ENCODE measurements around the gene SEMA5A. TPM values are rescaled to one million over a fixed set of nuclear protein-coding genes. Genes with fewer than 3 reads are reported as not detected.
"Not testable (repeated sequence)": the region's sequence is repeated elsewhere in the genome, so short reads cannot be mapped to it uniquely, and the experiment has no call there.

SEMA5A gene
- total and polyA plus RNA-seq, 4 experiments from 2014 or later: 1.1 to 4.5 (median 2.4) TPM

GRCh38 chr5:9408964-9409363 lies 136.9 kb downstream of the SEMA5A start:
- ChIA-PET CTCF (ENCODE audit: partially characterized antibody) (no interaction called here), POLR2A (ENCODE audit: partially characterized antibody) (no interaction called here)
- Mint-ChIP-seq H3K27ac (no peak overlapping the region), H3K36me3 (no peaks in the 10 kb centered on the region), H3K4me3 (no peak overlapping the region), H3K4me1 (no peaks in the 10 kb centered on the region), H3K27me3 (no peaks in the 10 kb centered on the region), H3K9me3 (peaks cover 0 to 9% (median 3%) of the 10 kb centered on the region in 8 donors)
- no peaks in the 10 kb centered on the region for H3K27me3 ChIP-seq (ENCODE audit: insufficient read depth, low read length)
- no peak for DNase-seq
- H3K36me3 ChIP-seq (ENCODE audit: insufficient read depth, low read length): no peaks in the 10 kb centered on the region
- no peak overlapping the region for H3K27ac ChIP-seq (ENCODE audit: low read depth, low read length)
- H3K9me3 ChIP-seq (ENCODE audit: control insufficient read depth in 1 of 2, low read length in 2 of 2): no peaks in the 10 kb centered on the region
- H3K4me1 ChIP-seq (ENCODE audit: insufficient read depth, low read length): no peaks in the 10 kb centered on the region
- intact Hi-C loops (cut with micrococcal nuclease): no loop called here
- H3K4me3 ChIP-seq (ENCODE audit: low read length in 2 of 2): no peak overlapping the region

DNA sequence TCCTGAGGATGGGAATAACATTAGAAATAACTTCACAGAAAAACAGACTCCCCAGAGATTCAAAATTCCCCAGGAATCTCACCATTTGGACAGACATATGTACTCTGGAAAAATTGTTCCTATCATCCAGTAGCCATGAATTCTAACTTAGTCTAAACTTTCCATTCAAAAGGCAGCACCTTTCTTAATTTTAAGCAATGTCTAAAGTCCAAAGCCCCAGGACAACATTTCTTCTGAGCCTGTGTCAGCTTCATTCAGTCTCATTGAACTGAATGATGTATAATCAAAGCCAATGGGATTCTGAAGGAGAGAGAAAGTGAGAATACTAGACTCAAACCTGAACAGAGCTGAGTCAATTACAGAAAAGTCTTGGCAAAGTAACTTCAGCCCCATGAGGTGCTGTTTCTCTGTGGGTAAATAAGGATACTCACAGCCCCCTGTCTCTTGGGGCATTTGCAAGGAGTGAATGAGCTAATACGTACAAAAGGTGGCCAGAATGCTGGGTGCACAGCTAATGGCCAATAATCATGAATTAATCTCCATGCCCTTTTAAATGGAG lies 140.6 kb downstream of the SEMA5A start:
- Histone ChIP-seq H3K36me3 (ENCODE audit: insufficient read depth, low read length) (no peaks in the 10 kb centered on the region), H3K27me3 (ENCODE audit: insufficient read depth, low read length) (no peaks in the 10 kb centered on the region), H3K27ac (ENCODE audit: low read depth, low read length) (no peak overlapping the region), H3K9me3 (ENCODE audit: control insufficient read depth in 1 of 2, low read length in 2 of 2) (no peaks in the 10 kb centered on the region), H3K4me1 (ENCODE audit: insufficient read depth, low read length) (no peaks in the 10 kb centered on the region), H3K4me3 (ENCODE audit: low read length in 2 of 2) (no peak overlapping the region)
- intact Hi-C loops (cut with micrococcal nuclease): no loop called here
- Mint-ChIP-seq H3K36me3 (no peaks in the 10 kb centered on the region), H3K27ac (no peak overlapping the region), H3K9me3 (peaks cover 0 to 22% (median 3%) of the 10 kb centered on the region in 8 donors), H3K4me1 (no peaks in the 10 kb centered on the region), H3K4me3 (no peak overlapping the region), H3K27me3 (no peaks in the 10 kb centered on the region)
- CTCF ChIA-PET (ENCODE audit: partially characterized antibody): no interaction called here
- DNase-seq: no peak
- POLR2A ChIA-PET (ENCODE audit: partially characterized antibody): no interaction called here

GRCh38 chr5:9401786-9402472 lies 143.9 kb downstream of the SEMA5A start:
- ChIA-PET POLR2A (ENCODE audit: partially characterized antibody) (no interaction called here), CTCF (ENCODE audit: partially characterized antibody) (no interaction called here)
- H3K4me1 Mint-ChIP-seq: no peaks in the 10 kb centered on the region
- H3K9me3 Mint-ChIP-seq: peaks cover 0 to 27% (median 4%) of the 10 kb centered on the region in 8 donors
- no peaks in the 10 kb centered on the region for H3K4me1 ChIP-seq (ENCODE audit: insufficient read depth, low read length)
- H3K4me3 ChIP-seq (ENCODE audit: low read length in 2 of 2): no peak overlapping the region
- intact Hi-C loops (cut with micrococcal nuclease): no loop called here
- H3K36me3 ChIP-seq (ENCODE audit: insufficient read depth, low read length): no peaks in the 10 kb centered on the region
- no peak overlapping the region for H3K27ac ChIP-seq (ENCODE audit: low read depth, low read length)
- no peaks in the 10 kb centered on the region for H3K27me3 Mint-ChIP-seq
- no peak overlapping the region for H3K27ac Mint-ChIP-seq
- no peak overlapping the region for H3K4me3 Mint-ChIP-seq
- H3K36me3 Mint-ChIP-seq: no peaks in the 10 kb centered on the region
- H3K27me3 ChIP-seq (ENCODE audit: insufficient read depth, low read length): no peaks in the 10 kb centered on the region
- no peak for DNase-seq
- H3K9me3 ChIP-seq (ENCODE audit: control insufficient read depth in 1 of 2, low read length in 2 of 2): no peaks in the 10 kb centered on the region

- H3K9me3 ChIP-seq (ENCODE audit: control insufficient read depth in 1 of 2, low read length in 2 of 2); DNase-seq; H3K4me3 Mint-ChIP-seq; POLR2A ChIA-PET (ENCODE audit: partially characterized antibody); H3K27ac ChIP-seq (ENCODE audit: low read depth, low read length); H3K27me3 Mint-ChIP-seq; H3K4me1 Mint-ChIP-seq; H3K4me3 ChIP-seq (ENCODE audit: low read length in 2 of 2); intact Hi-C loops (cut with micrococcal nuclease); H3K36me3 ChIP-seq (ENCODE audit: insufficient read depth, low read length); H3K4me1 ChIP-seq (ENCODE audit: insufficient read depth, low read length); CTCF ChIA-PET (ENCODE audit: partially characterized antibody); H3K27me3 ChIP-seq (ENCODE audit: insufficient read depth, low read length); H3K36me3 Mint-ChIP-seq: not testable (repeated sequence)
- Mint-ChIP-seq H3K9me3 (peaks cover 3 to 27% (median 6%) of the 10 kb centered on the region in 8 donors), H3K27ac (peak overlapping the region in 1 of 7 donors; percentile 36)
These were observed 146.1 kb downstream of the SEMA5A start for GRCh38 chr5:9399783-9400182.

- Histone ChIP-seq H3K36me3 (ENCODE audit: insufficient read depth, low read length) (no peaks in the 10 kb centered on the region), H3K9me3 (ENCODE audit: control insufficient read depth in 1 of 2, low read length in 2 of 2) (no peaks in the 10 kb centered on the region), H3K4me1 (ENCODE audit: insufficient read depth, low read length) (no peaks in the 10 kb centered on the region), H3K4me3 (ENCODE audit: low read length in 2 of 2) (no peak overlapping the region), H3K27me3 (ENCODE audit: insufficient read depth, low read length) (no peaks in the 10 kb centered on the region), H3K27ac (ENCODE audit: low read depth, low read length) (no peak overlapping the region)
- Mint-ChIP-seq H3K27ac (no peak overlapping the region), H3K36me3 (no peaks in the 10 kb centered on the region), H3K9me3 (peaks cover 3 to 25% (median 6%) of the 10 kb centered on the region in 8 donors), H3K27me3 (no peaks in the 10 kb centered on the region), H3K4me1 (no peaks in the 10 kb centered on the region), H3K4me3 (no peak overlapping the region)
- intact Hi-C loops (cut with micrococcal nuclease): no loop called here
- CTCF ChIA-PET (ENCODE audit: partially characterized antibody): no interaction called here
- POLR2A ChIA-PET (ENCODE audit: partially characterized antibody): no interaction called here
- DNase-seq: no peak
These were observed 146.8 kb downstream of the SEMA5A start for GRCh38 chr5:9399094-9399493.

- Histone ChIP-seq H3K27me3 (ENCODE audit: insufficient read depth, low read length) (no peaks in the 10 kb centered on the region), H3K4me1 (ENCODE audit: insufficient read depth, low read length) (no peaks in the 10 kb centered on the region), H3K4me3 (ENCODE audit: low read length in 2 of 2) (no peak overlapping the region), H3K27ac (ENCODE audit: low read depth, low read length) (no peak overlapping the region), H3K9me3 (ENCODE audit: control insufficient read depth in 1 of 2, low read length in 2 of 2) (no peaks in the 10 kb centered on the region), H3K36me3 (ENCODE audit: insufficient read depth, low read length) (no peaks in the 10 kb centered on the region)
- no peaks in the 10 kb centered on the region for H3K36me3 Mint-ChIP-seq
- ChIA-PET POLR2A (ENCODE audit: partially characterized antibody) (no interaction called here), CTCF (ENCODE audit: partially characterized antibody) (no interaction called here)
- H3K27ac Mint-ChIP-seq: no peak overlapping the region
- H3K9me3 Mint-ChIP-seq: peaks cover 3 to 21% (median 6%) of the 10 kb centered on the region in 8 donors
- intact Hi-C loops (cut with micrococcal nuclease): no loop called here
- H3K4me3 Mint-ChIP-seq: no peak overlapping the region
- no peak for DNase-seq
- H3K27me3 Mint-ChIP-seq: no peaks in the 10 kb centered on the region
- no peaks in the 10 kb centered on the region for H3K4me1 Mint-ChIP-seq
These were observed 147.6 kb downstream of the SEMA5A start for GRCh38 chr5:9398227-9398626.

GRCh38 chr5:9396285-9396770 lies 149.5 kb downstream of the SEMA5A start:
- no peak overlapping the region for H3K4me3 ChIP-seq (ENCODE audit: low read length in 2 of 2)
- intact Hi-C loops (cut with micrococcal nuclease): no loop called here
- no peak for DNase-seq
- Mint-ChIP-seq H3K36me3 (no peaks in the 10 kb centered on the region), H3K9me3 (peaks cover 0 to 20% (median 6%) of the 10 kb centered on the region in 8 donors), H3K27me3 (no peaks in the 10 kb centered on the region), H3K4me3 (no peak overlapping the region), H3K4me1 (no peaks in the 10 kb centered on the region), H3K27ac (no peak overlapping the region)
- no peaks in the 10 kb centered on the region for H3K9me3 ChIP-seq (ENCODE audit: control insufficient read depth in 1 of 2, low read length in 2 of 2)
- POLR2A ChIA-PET (ENCODE audit: partially characterized antibody): no interaction called here
- no peak overlapping the region for H3K27ac ChIP-seq (ENCODE audit: low read depth, low read length)
- no peaks in the 10 kb centered on the region for H3K4me1 ChIP-seq (ENCODE audit: insufficient read depth, low read length)
- no peaks in the 10 kb centered on the region for H3K36me3 ChIP-seq (ENCODE audit: insufficient read depth, low read length)
- H3K27me3 ChIP-seq (ENCODE audit: insufficient read depth, low read length): no peaks in the 10 kb centered on the region
- CTCF ChIA-PET (ENCODE audit: partially characterized antibody): no interaction called here

All from CD4-positive, alpha-beta memory T cell (primary cell).